Motor neuron (in vitro differentiated cells): ENCODE data around the gene NKAIN4. TPM values are rescaled to one million over a fixed set of nuclear protein-coding genes. Genes with fewer than 3 reads are reported as not detected.

Experiments used
- ATAC-seq, 8 experiments: fragments of 200-7000 bp; cut with Tn5 transposase; replicated peaks in 6 of 8; 2 replicates each; pipeline ENCODE4 v1.8.0; 2021; ENCODE audit warnings: mild to moderate bottlenecking in 8 of 8, moderate library complexity in 8 of 8
- H3K27ac ChIP-seq, 2 donors: fragments of 250-450 bp; sonication (Bioruptor Pico); 2 replicates each; pipeline ENCODE4 v1.9.0; 2021; ENCODE audit warnings: antibody characterized with exemption in 2 of 2, mild to moderate bottlenecking in 2 of 2, moderate library complexity in 1 of 2
- H3K4me1 ChIP-seq, 2 donors: fragments of 250-450 bp; sonication (Bioruptor Pico); replicated peaks in 1 of 2; 2 replicates each; pipeline ENCODE4 v1.6.1; 2021; ENCODE audit warnings: antibody characterized with exemption in 2 of 2, mild to moderate bottlenecking in 2 of 2, moderate library complexity in 1 of 2
- H3K4me3 ChIP-seq, 5 donors: fragments of 250-450 bp; sonication (Bioruptor Pico); 2 replicates each; pipeline ENCODE4 v1.9.0; 2021; ENCODE audit warnings: antibody characterized with exemption in 5 of 5, mild to moderate bottlenecking in 5 of 5, moderate library complexity in 4 of 5
- WGBS, 10 experiments: fragments of 450-650 bp; shearing (Covaris generic); methylation state at CpG; one replicate each; pipeline ENCODE4 v1.0.0; 2022; 5-methylcytosine and 5-hydroxymethylcytosine counted together
- in situ Hi-C, 9 experiments: fragments of 400-800 bp; cut with MboI; loops; one replicate each; pipeline ENCODE4 v1.15.0; 2021; ENCODE audit warnings: low sequenced_read_pairs in 9 of 9, low pct_unique_long_range_greater_than_20kb in 2 of 9; ENCODE audit not compliant: unreplicated experiment in 9 of 9
- total RNA-seq, 8 experiments: library from RNA; unstranded; fragments of 300-600 nt; gene quantifications; 2 replicates each; pipeline versions ENCODE4 v1.2.3 to v1.2.4, GENCODE V29; 2022

The NKAIN4 gene
- total RNA-seq, 8 experiments from 2014 or later = 0.31 to 102 (median 18.5) TPM

- peak in 3 of 8 experiments; percentile 7 to 45 (median 33) for ATAC-seq
- Histone ChIP-seq H3K4me3 (no peak overlapping the region), H3K27ac (no peak overlapping the region), H3K4me1 (peaks cover 0 to 9% of the 10 kb centered on the region in 2 donors)
- in situ Hi-C loops = loop anchor here in 2 of 9 experiments (25.0 kb wide), 1 partner anchor 132 kb away; no protein-coding TSS in a partner anchor
- WGBS, 10 experiments = 17 to 100% (median 80%) methylated on average over 1 to 7 of the region's 14 CpGs; no CpG with 5 or more reads in 1 of the 10 experiments
These were observed 60.1 kb downstream of the NKAIN4 start for GRCh38 chr20:63194007-63194796.

- Histone ChIP-seq H3K4me3 (no peak overlapping the region), H3K4me1 (peaks cover 0 to 4% of the 10 kb centered on the region in 2 donors), H3K27ac (no peak overlapping the region)
- WGBS, 10 experiments = 80 to 100% (median 91%) methylated on average over 2 to 12 of the region's 21 CpGs; no CpG with 5 or more reads in 4 of the 10 experiments
- in situ Hi-C loops = loop anchor here in 2 of 9 experiments (25.0 kb wide), 1 partner anchor 130 kb away; no protein-coding TSS in a partner anchor
- no peak for ATAC-seq
These were observed 61.5 kb downstream of the NKAIN4 start for GRCh38 chr20:63192721-63193120.

- in situ Hi-C loops = loop anchor here in 2 of 9 experiments (25.0 kb wide), 1 partner anchor 129 kb away; no protein-coding TSS in a partner anchor
- 77 to 90% (median 89%) methylated on average over 4 to 13 of the region's 14 CpGs; no CpG with 5 or more reads in 7 of the 10 experiments for WGBS, 10 experiments
- ATAC-seq = peak in 1 of 8 experiments; percentile 57
These were observed 62.9 kb downstream of the NKAIN4 start for GRCh38 chr20:63191400-63191799.

GRCh38 chr20:63190828-63191227, 63.4 kb downstream of the NKAIN4 start:
- WGBS, 10 experiments = 50 to 100% (median 73%) methylated on average over 1 to 5 of the region's 20 CpGs; no CpG with 5 or more reads in 6 of the 10 experiments
- H3K4me1 ChIP-seq = no peaks in the 10 kb centered on the region
- no peak overlapping the region for H3K27ac ChIP-seq
- in situ Hi-C loops = loop anchor here in 2 of 9 experiments (25.0 kb wide), 1 partner anchor 129 kb away; no protein-coding TSS in a partner anchor
- no peak overlapping the region for H3K4me3 ChIP-seq
- peak in 1 of 8 experiments; percentile 14 for ATAC-seq

More at GRCh38 chr20:63191400-63191799, 62.9 kb downstream of the NKAIN4 start:
- H3K4me3 ChIP-seq = no peak overlapping the region
- no peak overlapping the region for H3K27ac ChIP-seq
- no peaks in the 10 kb centered on the region for H3K4me1 ChIP-seq

Other genes starting within 250 kb of the NKAIN4 start
- gene BHLHE23, start 247.5 kb downstream of the NKAIN4 start, total RNA-seq = under 1 TPM in 3 of 8 experiments, not detected in 5; 0.21 to 0.52 (median 0.22) TPM
- gene YTHDF1, start 38.3 kb downstream of the NKAIN4 start, total RNA-seq = 10 to 100 TPM; 22.9 to 38.5 (median 33.6) TPM
- gene BIRC7, start 18.6 kb downstream of the NKAIN4 start, total RNA-seq = 10 to 100 TPM in 2 of 8 experiments, 1 to 10 TPM in 2, under 1 TPM in 2, not detected in 2; 0.29 to 14.1 (median 2.2) TPM
- 100 to 1,000 TPM in 1 of 8 experiments, 10 to 100 TPM in 7; 37.1 to 103 (median 66.8) TPM for gene ARFGAP1, start 18.4 kb upstream of the NKAIN4 start, total RNA-seq
- 1 to 10 TPM in 1 of 8 experiments, under 1 TPM in 7; 0.13 to 1.6 (median 0.55) TPM for gene COL20A1, start 38.7 kb upstream of the NKAIN4 start, total RNA-seq
- 10 to 100 TPM in 4 of 8 experiments, 1 to 10 TPM in 3, under 1 TPM in 1; 0.54 to 29.1 (median 12.5) TPM for gene CHRNA4, start 106.9 kb upstream of the NKAIN4 start, total RNA-seq
- gene KCNQ2, start 218.2 kb upstream of the NKAIN4 start, total RNA-seq = 100 to 1,000 TPM in 1 of 8 experiments, 10 to 100 TPM in 4, 1 to 10 TPM in 1, under 1 TPM in 2; 0.18 to 124 (median 58.4) TPM
- gene EEF1A2, start 244.6 kb upstream of the NKAIN4 start, total RNA-seq = 100 to 1,000 TPM in 4 of 8 experiments, 10 to 100 TPM in 2, 1 to 10 TPM in 2; 2.8 to 390 (median 139) TPM